OCI-M2 (cell line): ENCODE results near the gene CCNH.

Source experiments
- DNase-seq: peaks from one replicate; lab custom pipeline; 2025; ENCODE audit not compliant: unreplicated experiment; lab: John Stamatoyannopoulos, UW

CCNH gene

DNA sequence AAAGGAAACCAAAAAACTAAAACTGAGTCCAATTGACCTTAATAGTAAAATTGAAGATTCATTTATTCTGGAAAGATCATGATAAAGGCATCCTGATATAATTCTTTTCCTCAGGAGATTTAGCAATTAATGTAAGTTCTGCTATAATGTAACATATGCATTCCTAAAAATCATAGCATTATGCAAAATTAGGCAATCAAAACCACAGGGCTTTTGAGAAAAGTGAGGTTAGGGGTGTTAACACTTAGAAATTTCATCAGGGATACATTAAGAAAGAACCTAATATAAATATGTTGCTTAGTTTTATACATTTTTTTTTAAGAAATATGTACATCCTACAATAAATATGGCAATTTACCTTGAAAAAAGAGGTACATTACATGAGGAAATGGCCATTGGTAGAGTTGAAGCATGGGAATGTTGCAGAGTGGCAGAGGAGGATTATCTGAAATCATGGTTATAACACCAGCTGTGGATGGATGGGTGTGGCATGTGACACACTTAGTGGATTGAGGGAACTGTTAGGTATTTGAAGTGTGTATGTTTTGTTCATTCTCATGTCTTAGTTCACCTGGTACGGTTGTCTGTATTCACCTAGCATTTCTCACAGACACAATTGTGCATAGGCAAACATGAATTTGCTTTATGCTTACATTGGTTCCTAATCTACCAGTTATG lies 51.1 kb downstream of the CCNH start:
- no peak for DNase-seq

DNA sequence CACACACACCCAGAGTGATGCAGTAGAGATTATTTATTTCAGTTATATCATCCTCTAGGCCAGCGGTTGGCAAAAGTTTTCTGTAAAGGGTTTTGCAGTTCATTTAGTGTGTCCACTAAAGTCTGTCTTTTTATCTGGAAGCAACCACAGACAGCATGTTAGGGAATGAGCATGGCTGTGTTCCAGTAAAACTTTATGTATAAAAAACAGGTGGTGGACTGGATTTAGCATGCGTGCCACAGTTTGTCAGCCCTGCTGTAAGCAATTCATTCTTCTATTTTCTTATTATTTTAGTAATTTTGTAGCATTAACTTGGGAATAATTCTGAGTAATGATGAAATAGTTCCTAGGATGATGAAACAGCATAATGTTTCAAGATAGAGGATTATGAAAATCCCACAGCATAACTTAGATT lies 51.7 kb downstream of the CCNH start:
- no peak for DNase-seq

DNA sequence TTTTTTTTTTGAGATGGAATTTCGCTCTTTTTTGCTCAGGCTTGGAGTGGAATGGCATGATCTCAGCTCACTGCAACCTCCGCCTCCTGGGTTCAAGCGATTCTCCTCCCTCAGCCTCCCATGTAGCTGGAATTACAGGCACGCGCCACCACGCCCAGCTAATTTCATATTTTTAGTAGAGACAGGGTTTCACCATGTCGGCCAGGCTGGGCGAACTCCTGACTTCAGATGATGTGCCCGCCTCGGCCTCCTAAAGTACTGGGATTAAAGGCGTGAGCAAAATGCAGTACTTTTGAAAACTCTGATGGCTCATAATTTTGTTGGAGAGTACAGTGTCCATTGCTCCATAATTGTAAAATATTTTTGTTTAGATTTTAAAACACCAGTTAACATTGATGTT lies 52.6 kb downstream of the CCNH start:
- DNase-seq, result no peak

DNA sequence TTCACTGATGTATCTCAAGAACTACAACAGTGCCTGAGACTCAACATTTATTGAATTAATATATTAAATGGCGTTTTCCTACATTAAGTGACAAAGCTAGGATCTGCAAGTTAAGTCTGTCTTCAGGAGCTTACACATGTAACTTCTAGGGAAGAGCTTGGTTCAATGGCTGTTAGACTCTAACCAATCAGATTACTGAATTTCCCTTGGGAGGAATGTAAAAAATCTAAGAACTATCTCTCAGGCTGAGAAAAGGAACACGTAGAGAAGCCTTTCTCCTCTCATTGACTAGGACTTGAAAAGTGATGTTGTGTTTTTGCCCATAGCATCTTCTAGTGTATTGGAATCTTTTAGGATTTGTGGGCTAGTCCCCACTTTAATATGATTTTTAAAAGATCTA lies 53.6 kb downstream of the CCNH start:
- no peak for DNase-seq

DNA sequence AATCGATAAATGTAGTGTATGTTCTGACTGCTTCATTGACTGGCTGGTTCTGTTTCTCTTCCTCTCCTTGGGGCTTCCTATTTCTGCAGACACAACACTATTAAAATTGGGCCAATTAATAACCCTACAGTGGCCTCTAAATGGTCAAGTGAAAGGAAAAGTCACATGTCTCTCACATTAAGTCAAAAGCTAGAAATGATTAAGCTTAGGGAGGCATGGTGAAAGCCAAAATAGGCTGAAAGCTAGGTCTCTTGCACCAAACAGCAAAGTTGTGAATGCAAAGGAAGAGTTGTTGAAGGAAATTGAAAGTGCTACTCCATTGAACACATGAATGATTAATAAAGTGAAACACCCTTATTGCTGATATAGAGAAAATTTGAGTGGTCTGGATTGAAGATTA lies 58.2 kb downstream of the CCNH start:
- DNase-seq, result no peak

DNA sequence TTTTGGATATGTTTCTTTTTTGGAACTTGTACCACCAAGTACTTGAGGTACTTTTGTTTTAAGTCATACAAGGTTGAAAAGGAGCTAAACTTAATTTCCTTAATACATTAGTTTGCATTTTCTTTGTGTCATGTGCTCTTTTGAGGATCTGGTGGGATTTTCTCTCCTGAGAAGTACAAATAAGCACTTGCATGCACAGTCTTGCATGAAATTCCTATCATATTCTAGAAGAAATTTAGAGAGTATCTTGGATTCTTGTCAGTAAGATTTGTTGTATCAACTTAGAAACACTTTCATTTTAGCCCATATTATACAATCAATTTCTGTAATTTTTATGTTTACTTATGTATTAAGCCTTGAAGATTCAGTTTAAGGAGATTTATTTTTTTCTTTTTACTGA lies 64.9 kb downstream of the CCNH start:
- DNase-seq, result no peak

DNA sequence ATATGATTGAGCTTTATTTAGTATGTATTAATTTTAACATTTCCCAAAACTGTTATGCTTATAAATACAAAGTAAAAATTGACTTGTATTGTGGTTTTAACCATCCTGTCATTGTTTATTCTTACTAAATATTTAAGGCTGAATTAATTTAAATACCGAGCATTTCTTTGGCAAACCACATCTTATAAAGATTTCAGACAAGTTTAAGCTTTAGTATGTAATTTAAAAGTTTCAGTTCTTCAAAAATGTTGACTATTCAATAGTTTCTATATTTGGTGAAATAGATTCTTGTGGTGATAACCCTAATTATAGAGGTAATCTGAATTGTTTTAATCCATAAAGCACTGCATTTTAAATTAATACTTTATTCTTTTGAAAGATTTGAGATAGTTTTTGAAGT lies 65.5 kb downstream of the CCNH start:
- DNase-seq, result no peak
